GM13976 (cell line): Measurements from ENCODE around the gene TTC36.

Experiments used
- DNase-seq: peaks from one replicate; pipeline ENCODE4 v3.0.0; 2012; ENCODE audit warnings: low spot score
- in situ Hi-C: fragments of 300-500 bp; cut with MboI; formaldehyde crosslinking; loops from one replicate; pipeline ENCODE4 v1.12.0; 2022; ENCODE audit warnings: low sequenced_read_pairs, mixed read lengths, inconsistent platforms; ENCODE audit not compliant: unreplicated experiment
- TF ChIP-seq, protein P1 (sequence below): IDR thresholded peaks from 2 replicates; pipeline ENCODE4 v1.5.1; 2012; ENCODE audit warnings: borderline replicate concordance, mild to moderate bottlenecking; ENCODE audit not compliant: insufficient read depth; ENCODE audit errors: extremely low read depth, missing control alignments, control extremely low read depth

The TTC36 gene

DNA sequence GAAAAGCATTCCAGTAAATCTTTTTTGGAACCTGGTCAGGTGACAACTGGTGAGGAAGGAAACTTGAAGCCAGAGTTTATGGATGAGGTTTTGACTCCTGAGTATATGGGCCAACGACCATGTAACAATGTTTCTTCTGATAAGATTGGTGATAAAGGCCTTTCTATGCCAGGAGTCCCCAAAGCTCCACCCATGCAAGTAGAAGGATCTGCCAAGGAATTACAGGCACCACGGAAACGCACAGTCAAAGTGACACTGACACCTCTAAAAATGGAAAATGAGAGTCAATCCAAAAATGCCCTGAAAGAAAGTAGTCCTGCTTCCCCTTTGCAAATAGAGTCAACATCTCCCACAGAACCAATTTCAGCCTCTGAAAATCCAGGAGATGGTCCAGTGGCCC, 24.1 kb upstream of the TTC36 start:
- DNase-seq = no peak
- TF ChIP-seq, protein P1, sequence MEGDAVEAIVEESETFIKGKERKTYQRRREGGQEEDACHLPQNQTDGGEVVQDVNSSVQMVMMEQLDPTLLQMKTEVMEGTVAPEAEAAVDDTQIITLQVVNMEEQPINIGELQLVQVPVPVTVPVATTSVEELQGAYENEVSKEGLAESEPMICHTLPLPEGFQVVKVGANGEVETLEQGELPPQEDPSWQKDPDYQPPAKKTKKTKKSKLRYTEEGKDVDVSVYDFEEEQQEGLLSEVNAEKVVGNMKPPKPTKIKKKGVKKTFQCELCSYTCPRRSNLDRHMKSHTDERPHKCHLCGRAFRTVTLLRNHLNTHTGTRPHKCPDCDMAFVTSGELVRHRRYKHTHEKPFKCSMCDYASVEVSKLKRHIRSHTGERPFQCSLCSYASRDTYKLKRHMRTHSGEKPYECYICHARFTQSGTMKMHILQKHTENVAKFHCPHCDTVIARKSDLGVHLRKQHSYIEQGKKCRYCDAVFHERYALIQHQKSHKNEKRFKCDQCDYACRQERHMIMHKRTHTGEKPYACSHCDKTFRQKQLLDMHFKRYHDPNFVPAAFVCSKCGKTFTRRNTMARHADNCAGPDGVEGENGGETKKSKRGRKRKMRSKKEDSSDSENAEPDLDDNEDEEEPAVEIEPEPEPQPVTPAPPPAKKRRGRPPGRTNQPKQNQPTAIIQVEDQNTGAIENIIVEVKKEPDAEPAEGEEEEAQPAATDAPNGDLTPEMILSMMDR = no peak
- in situ Hi-C loops = no loop called here

DNA sequence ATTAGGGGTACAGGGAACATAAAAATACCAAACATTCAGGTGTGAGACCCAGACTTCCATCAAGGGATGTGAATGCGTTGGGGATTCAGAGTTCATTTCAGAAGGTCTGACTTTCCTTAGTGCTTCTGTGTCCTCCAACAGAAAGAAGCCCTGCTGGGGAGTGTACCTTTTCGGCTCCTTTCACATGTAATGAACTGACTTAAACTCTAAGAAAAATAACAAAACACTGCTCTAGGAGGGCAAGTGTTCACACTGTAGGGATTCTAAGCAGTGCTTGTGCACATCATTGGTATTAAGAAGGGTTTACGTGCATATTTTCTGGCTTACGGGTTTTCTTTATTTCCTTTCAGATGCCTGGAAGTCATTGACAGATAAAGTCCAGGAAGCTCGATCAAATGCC, 15.7 kb upstream of the TTC36 start:
- TF ChIP-seq, protein P1 = no peak
- DNase-seq = no peak
- in situ Hi-C loops = no loop called here

DNA sequence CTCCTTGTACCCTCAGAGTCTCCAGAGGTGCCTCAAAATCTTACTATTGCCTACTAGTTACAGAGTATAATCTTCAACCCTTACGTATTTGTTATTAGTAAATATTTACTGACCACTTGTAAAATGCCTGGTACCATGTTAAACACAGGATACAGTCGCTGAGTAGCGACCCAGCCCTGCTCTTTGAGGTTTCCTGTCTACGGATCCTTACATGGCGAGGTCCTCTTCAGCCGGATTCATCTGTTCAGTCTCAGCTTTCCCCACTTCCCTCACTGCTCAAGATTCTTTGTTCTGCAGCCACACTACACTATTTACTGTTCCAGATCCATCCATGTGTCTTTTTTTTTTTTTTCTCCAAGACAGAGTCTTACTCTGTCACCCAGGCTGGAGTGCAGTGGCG, 13.2 kb upstream of the TTC36 start:
- TF ChIP-seq, protein P1 = no peak
- DNase-seq = no peak
- in situ Hi-C loops = no loop called here

DNA sequence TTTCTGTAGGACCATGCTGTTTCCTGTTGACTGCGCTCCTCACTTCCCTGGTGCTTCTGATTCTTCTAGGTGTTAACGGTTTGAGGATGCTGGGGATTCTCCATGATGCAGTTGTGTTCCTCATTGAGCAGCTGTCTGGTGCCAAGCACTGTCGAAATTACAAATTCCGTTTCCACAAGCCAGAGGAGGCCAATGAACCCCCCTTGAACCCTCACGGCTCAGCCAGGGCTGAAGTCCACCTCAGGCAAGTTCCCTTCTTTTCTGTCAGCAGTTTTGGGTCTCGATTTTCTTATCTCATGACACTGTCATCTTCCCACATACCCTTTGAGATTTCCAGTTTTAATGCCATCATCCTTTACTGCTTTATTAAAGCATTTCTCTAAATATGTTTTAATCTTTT, 7.7 kb upstream of the TTC36 start:
- DNase-seq = no peak
- TF ChIP-seq, protein P1 = no peak
- in situ Hi-C loops = no loop called here

DNA sequence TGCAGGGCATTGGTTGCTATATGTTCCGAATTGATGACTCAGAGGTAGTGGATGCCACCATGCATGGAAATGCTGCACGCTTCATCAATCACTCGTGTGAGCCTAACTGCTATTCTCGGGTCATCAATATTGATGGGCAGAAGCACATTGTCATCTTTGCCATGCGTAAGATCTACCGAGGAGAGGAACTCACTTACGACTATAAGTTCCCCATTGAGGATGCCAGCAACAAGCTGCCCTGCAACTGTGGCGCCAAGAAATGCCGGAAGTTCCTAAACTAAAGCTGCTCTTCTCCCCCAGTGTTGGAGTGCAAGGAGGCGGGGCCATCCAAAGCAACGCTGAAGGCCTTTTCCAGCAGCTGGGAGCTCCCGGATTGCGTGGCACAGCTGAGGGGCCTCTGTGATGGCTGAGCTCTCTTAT, 5.4 kb upstream of the TTC36 start:
- in situ Hi-C loops = no loop called here
- TF ChIP-seq, protein P1 = no peak
- DNase-seq = no peak

DNA sequence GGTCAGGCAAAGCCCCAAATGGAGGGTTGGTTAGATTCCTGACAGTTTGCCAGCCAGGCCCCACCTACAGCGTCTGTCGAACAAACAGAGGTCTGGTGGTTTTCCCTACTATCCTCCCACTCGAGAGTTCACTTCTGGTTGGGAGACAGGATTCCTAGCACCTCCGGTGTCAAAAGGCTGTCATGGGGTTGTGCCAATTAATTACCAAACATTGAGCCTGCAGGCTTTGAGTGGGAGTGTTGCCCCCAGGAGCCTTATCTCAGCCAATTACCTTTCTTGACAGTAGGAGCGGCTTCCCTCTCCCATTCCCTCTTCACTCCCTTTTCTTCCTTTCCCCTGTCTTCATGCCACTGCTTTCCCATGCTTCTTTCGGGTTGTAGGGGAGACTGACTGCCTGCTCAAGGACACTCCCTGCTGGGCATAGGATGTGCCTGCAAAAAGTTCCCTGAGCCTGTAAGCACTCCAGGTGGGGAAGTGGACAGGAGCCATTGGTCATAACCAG, 4.7 kb upstream of the TTC36 start:
- TF ChIP-seq, protein P1 = no peak
- in situ Hi-C loops = no loop called here
- DNase-seq = no peak

DNA sequence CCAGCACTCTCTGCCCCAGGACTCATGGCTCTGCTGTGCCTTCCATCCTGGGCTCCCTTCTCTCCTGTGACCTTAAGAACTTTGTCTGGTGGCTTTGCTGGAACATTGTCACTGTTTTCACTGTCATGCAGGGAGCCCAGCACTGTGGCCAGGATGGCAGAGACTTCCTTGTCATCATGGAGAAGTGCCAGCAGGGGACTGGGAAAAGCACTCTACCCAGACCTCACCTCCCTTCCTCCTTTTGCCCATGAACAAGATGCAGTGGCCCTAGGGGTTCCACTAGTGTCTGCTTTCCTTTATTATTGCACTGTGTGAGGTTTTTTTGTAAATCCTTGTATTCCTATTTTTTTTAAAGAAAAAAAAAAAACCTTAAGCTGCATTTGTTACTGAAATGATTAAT, 2.9 kb upstream of the TTC36 start:
- TF ChIP-seq, protein P1 = no peak
- no peak for DNase-seq
- in situ Hi-C loops = no loop called here
